SKM-1 treated with dmso at 0.1 percent for 144 hours (cell line): ENCODE results near the gene PITHD1.
"Not testable (repeated sequence)": the region's sequence is repeated elsewhere in the genome, so short reads cannot be mapped to it uniquely, and the experiment has no call there.

Experiments
- DNase-seq: peaks from one replicate; lab custom pipeline; 2025; ENCODE audit not compliant: unreplicated experiment; lab: John Stamatoyannopoulos, UW

PITHD1 gene

DNA sequence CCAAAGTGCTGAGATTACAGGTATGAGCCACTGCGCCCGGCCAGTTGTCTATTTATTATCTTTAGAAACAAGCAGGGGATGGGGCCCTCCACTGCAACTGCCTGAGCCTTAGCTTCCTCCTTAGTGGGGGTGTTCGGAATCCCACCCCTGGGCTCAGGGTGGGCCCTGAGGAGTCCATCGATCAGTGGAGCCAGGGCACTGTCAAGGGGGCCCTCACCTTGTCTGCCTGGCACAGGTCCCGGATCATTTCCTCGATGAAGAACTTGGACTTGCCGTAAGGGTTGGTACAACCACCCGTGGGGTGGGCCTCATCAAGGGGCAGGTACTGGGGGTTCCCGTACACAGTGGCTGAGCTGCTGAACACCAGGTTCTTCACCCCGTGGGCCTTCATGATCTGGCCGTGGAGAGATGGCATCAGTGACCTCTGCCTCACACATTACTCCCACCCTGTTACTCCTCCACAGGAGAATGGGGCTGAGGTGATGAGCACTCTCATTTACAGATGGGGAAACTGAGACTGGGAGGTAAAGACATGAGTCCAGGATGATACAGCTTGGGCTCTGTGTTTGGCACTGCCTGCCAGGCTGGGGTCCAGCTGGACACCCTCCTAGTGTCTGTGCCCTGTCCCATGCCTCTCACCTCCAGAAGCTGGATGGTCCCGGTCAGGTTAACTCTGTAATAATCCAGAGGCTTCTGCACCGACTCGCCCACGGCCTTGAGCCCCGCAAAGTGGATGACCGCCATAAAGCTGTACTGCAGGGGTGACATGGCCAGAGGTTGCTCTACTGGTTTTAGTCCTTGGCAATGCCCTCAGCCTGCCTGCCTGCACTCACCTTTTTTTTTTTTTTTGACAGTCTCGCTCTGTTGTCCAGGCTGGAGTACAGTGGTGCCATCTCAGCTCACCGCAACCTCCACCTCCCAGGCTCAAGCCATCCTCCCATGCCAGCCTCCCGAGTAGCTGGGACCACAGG is 19.5 kb downstream of the PITHD1 start:
- DNase-seq, result no peak

DNA sequence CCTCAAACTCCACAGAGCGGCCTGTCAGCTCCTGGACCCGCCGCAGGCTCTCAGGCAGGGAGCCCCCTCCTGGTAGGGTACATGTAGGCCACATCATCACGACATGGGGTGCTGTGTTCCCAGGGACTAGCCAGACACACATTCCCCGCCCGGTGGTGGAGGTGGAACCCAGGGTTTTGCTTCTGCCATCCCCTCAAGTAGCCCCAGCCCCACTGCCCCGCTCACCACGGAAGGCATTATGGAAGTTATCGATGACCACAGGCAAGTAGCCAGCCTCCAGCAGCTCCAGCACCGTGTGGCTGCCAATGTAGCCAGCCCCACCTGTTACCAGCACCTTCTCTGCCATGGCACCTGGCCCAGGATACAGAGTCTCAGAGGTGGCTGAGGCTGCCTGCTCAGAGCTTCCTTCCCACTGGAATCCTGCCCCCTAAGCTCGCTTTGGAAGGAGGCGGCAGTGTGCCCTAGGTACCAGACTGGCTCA is 20.5 kb downstream of the PITHD1 start:
- DNase-seq, result no peak

DNA sequence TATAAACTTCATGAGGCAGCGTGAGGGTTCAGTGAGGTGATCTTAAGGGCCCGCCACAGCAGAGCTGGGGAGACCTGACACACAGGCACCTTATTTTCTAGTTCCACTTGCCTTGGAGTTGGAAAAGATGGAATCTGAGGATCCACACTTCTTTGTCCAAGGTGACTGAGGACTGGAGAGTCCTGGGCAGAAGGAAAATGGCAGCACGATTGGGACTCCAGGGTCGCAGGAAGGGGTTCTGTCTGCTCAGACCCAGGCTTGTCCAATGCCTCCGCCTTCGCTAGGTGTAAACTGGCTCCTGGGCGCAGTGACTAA is 21.0 kb downstream of the PITHD1 start:
- DNase-seq, result no peak

DNA sequence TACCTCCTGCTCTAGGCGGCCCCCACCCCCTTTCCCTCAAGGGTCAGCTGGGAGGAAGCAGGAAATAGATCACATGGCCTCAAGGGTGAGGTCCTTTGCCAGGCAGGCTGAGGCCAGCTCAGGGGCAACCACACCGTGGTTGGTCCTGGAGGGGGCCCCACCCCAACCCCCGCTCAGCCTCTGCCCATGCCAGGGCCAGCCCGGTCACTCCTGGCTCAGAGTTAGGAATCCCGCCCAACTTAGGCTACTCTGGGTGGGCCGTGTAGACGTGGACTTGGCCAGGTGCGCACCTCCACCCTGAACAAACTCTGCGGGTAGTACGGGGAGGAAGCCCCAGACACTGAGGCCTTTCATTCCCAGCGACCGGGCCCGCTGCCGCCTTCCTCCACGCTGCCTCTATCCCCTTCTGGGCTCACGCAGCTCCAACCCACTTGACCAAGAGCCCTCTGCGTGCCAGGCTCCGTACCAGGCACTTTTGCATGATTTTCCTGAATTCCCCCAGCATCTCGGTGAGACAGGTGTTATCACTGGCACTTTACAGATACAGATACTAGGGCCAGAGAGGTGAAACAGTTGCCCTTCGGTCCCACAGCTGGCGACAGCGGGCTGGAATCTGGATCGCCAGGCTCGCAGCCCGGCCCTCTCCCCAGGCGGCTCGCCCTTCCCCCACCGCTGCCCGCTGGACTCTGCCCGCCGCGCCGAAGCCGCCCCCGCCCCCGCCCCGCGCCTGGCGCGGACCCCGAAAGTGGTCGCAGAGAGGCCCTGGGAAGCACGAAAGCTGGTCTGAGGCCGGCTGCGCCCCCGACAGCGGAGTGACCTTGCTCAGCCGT is 21.6 kb downstream of the PITHD1 start:
- no peak for DNase-seq

DNA sequence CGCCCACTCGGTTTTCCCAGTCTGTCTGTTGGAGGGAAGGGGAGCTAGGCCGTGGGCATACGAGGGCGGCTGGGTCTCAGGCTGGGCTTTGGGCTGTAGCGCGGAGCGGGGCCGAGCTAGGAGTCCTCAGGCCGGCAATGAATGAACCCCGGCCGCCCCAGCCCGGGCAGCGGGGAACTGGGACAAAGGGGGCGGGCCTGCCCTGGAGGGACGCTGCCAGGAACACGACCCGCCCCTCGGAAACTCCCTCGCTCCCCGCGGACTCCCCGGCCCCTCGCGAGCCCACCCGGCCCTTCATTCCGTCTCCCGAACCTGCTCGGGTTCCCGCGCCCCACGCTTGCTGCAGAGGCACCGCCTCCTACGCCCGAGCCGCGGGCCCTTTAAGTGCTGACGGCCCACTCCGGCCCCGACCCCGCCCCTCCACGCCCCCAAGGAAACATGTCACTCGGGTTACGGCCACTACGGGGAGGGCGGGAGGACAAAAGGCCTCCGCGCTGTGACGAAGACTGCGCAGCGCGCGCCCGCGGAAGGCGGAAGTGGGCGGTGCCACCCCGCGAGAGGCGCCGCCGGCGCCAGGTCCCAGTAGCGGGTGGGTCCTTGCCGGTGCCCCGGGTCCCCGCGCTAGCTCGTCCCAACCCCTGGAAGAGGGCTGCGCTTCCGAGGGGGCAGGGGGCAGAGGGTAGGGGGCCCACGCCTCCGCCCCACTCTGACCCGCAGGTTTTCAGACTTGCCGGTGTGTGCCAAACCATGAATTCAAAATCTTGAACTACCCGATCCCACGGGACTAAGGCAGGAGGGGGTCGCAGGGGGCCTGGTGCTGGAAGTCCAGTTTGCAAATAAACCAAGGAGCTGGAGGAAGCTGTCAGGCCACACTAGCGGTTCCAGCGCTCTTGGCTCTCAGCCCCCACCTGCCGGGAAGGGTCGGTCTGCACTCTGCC is 22.5 kb downstream of the PITHD1 start, which contains the start of gene GALE:
GALE (minus strand) TSS at position 355 of the 938 bp plus-strand sequence. CDS start 1,747 bp downstream, outside the sequence.
- peak; percentile 89 for DNase-seq

DNA sequence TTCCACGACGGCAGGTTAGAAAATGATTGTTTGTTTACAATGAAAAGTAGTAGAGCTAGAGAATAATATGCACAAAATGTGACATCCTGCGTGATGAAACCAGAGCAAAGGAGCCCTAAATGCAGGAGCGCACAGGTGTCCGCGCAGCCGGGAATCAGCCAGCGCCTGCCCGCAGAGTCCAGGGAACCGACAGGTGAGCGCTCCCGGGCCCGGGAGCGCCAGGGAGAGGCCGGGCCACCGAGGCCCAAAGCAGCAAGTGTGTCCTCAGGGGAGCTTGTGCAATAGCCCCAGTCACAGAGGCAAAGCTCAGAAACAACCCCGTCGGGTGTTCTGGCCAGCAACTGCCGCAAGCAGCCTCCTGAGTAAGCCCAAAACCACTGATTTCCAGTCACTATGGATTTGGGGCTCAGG is 23.1 kb downstream of the PITHD1 start:
- peak; percentile 13 for DNase-seq

DNA sequence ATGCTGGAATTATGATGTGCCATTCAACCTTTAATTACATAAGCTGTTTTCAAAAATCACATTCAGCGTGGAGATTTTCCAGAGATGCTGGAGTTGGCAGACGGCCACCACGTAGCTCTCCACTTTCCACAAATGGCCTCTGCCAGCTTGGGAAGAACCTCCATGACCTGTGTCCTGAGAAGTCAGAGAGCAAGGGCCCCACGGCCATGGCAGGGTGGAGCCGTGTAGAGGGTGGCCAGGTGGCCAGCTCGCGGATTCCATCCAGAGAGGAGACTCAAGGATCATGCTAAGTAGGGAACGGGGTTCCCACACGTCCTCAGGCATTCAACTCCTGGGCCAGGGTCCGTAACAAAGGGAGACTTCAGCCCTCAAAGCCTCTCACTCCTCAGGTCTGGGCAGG is 23.7 kb downstream of the PITHD1 start:
- DNase-seq, result no peak

DNA sequence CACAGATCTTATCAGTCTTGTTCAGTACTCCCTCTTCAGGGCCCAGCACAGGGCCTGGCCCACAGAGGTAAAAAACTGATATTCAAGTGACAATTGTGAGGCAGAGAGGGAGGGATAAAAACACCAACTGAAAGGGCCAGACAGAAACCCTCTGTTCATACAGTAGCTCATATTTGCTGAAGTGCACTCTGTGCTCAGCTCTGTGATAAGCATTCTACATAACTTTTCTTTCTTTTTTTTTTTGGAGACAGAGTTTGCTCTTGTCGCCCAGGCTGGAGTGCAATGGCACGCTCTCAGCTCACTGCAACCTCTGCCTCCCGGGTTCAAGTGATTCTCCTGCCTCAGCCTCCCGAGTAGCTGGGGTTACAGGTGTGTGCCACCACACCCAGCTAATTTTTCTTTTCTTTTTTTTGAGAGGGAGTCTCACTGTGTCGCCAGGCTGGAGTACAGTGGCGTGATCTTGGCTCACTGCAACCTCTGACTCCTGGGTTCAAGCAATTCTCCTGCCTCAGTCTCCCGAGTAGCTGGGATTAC is 24.7 kb downstream of the PITHD1 start:
- DNase-seq, result not testable (repeated sequence)

DNA sequence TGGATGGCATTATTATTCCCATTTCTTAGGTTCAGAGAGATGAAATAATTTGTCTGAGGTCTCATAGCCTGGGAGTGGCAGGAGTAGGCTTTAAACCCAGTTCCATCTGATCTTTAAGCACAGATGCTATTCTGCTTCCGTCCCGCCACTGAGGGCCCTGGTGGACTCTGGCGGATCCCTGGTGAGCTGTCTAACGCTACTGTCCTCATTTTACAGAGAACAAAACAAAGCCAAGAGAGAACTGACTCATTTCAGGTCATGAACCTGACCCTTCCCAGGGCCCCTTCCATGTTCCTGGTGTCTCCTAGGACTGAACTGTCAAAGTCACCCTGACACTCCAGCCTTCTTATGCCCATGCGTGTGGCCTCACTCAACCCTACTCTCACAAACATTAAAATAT is 25.5 kb downstream of the PITHD1 start:
- no peak for DNase-seq

DNA sequence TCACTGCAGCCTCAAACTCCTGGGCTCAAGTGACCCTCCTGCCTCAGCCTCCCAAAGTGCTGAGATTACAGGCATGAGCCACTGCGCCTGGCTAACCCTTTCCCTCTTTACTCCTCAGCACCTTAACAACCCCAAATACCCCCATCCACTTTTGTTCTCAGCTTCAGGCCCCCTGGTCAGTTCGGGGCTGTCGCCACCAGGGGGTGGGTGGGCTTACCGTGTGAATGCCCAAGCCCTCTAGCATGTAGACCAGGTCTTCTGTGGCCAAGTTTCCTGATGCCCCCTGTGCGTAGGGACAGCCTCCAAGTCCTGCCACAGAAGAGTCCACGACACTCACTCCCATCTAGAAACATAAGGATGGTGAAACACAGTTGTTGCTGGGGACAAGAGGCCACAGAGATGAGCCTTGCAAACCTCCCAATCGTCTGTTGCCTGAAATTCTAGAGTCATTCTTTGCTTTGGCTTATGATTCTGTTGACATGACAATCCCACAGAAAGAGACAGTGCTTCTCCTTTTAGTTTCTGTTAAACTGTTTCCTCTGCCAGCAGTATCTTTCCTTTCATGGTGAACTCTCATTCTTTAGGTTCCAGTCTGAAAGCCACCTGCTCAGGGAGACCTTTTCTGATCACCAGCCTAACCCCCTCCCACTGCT is 26.1 kb downstream of the PITHD1 start:
- no peak for DNase-seq

DNA sequence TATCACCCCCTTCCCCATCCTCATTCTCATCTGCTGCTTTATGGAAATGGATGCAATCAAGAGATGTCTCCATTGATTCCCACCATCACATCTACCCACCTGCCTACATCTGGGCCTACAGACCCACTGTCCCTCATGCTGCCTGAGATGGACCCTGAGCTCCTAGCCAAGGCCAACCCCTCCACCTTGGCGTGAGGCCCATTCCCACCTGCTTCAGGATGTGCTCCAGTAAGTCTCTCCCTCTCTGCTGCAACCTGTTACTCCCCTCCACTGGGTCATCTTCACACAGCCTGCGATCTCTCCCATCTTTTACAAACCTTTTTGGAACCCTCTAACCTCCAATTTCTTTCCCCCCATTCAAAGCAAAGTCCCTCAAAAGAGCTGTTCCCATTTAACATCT is 26.8 kb downstream of the PITHD1 start:
- no peak for DNase-seq

DNA sequence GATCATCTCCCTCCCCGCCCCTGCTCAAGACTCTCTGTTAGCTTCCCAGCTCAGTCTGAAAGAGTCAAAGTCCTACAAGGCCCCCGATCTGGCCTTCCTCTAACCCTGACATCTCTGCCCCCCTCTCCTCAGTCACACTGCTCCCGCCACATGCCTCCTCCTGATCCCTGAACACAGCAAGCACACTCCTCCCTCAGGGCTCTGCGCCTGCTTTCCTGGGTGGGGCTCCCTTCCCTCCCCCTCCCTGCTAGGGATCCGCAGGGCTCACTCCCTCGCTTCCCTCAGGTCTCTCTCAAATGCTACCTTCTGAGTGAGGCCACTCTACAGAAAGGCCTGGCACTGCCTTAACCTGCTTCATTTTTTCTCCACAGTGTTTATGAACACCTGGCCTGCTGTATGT is 28.1 kb downstream of the PITHD1 start:
- no peak for DNase-seq

DNA sequence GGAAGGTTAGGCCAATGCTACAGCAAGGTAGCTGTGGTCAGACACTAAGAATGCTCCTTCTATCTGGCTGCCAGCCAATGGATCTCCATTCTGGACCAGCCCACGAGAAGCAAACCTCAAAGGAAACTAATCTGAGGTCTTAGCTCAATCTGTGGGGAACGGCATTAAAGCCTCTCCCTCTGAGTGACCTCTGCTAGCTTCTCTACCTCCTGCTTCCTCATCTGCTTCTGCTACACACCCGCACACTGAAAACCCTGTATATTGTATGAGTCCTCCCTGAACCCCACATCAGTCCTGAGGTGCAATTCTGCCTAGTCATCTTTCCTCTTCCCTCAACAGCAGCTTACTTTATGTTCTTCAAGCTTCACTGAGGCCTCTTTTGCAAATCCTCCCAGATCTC is 29.2 kb downstream of the PITHD1 start:
- DNase-seq, result peak; percentile 93

DNA sequence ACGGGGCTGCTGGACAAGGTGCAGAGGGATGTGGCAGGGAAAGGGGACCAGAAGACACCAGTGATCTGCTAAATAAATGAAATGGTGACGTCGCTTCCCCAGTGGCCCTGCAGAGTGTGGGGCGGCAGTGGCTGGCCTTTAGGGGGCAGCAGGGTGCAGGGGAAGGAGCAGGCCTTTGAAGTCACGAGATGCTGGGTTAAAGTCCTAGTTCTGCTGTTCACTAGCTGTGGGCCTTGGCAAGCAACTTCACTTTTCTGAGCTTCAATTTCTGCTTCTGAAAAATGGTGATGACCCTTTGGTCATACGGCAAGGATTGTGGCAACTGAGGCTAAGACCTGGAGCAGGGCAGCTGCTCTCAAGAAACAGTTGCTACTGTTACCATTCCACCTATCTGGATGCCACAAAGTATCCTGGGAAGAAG is 31.5 kb downstream of the PITHD1 start:
- peak; percentile 91 for DNase-seq

DNA sequence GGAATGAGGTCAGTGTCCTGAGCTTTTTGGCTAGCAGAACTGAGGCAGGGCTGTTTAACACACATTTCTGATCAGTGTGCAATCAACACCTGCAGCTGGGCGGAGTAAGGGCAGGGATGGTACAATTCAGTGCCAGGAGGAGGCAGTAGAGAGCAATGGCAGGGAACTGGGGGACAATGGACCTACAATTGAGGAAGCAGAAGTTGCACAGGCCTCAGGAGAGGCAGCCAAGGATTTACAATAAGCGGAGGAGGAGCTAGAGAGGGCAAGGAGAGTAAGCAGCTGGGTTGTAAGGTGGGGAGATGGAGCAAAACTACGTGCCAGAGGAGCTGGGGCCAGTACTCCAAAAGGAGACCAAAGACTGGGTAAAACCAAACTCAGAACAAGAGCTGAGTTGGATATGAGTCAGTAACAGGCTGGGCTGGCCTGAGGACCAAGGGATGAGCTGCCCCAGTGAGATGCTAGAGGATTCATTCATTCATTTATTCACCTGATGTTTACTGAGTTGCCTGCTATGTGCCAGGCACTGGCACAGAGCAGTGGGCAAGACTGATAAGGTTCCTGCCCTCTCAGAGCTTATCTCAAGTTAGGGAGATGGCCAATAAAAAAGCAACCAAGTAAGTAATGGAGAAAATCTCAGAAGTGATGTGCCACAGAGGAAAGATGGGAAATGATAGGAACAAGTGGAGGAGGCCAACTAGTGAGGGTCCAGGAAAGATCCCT is 32.8 kb downstream of the PITHD1 start:
- peak; percentile 92 for DNase-seq

DNA sequence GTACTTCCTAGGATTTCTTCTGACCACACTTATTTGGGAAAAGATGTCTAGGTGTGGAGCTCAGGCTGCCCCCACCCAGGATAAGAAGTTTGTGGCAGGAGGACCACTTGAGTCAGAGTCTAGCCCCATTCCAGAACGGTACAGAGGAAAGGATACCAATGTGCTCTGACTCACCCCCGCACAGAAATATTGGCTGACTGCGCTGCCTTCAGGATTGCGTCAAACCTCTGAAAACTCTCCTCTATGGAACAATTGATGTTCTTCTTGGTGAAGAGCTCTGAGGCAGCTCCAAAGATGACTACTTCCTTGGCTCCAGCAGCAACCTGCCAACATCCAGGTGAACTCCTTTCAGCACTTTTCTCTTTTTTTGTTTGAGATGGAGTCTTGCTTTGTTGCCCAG is 35.8 kb downstream of the PITHD1 start:
- no peak for DNase-seq

DNA sequence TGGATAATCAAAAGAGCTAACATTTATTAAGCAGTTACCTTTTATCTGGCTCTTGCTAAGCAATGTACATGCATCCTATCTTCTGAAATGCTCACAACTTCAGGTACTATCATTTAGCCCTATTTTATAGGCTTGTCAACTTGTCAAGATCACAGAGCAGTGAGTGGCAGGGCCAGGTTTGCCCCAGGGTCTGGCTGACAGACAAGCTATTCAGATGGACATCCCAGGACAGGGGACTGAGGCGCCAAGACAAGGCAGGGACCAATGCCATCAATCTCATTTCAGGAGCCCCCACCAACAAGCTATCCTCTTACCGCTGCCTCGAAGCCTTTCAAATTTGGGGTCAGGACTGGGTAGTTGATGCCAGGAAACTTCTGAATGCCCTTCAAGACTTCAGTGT is 38.1 kb downstream of the PITHD1 start:
- DNase-seq, result no peak

DNA sequence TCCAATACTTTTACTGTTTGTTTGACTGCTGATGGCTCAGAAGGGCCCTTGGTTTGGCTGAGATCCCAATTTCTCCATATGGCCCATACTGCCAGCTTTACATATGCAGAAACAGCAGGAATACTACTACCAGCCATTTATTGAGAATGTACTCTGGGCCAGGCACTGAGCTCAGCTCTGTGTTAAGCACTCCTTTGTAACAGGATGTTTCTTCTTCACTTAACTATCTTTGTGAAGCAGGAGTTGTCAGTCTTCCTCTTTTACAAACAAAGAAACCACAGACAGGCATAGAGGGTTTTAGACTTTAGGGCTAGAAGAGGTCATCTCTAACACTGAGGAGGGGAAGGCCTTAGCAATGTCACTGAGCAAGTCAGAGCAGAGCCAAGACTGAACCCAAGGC is 38.7 kb downstream of the PITHD1 start:
- DNase-seq, result peak; percentile 67

DNA sequence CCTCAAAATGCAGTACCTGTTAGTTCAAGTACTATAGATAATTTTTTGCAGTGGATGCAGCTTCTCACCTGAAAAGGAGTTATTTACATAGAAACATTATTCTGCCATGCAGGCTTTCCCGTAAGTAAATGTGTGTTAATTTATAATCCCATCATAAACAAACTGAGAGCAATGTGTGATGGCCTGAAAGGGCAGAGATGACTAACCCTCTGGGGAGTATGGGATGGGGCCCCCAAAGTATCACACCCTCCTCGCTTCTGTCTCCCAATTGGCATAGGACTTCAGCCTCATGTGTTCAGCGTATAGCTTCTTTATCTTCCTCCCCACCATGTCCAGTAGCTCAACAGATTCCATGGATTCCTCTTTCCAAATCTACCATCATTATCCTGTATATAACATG is 39.4 kb downstream of the PITHD1 start:
- no peak for DNase-seq
